K562 (cell line): ENCODE data around the gene MDK. TPM values are rescaled to one million over a fixed set of nuclear protein-coding genes. Genes with fewer than 3 reads are reported as not detected.

Experiments used
- ARNT ChIP-seq, 2 experiments: fragments of 450-650 bp; IDR thresholded peaks; 2 replicates each; pipeline ENCODE4 v1.6.1; 2016; ENCODE audit warnings: mild to moderate bottlenecking in 1 of 2
- CC2D1A ChIP-seq: fragments of 450-650 bp; IDR thresholded peaks from 2 replicates; pipeline ENCODE4 v1.6.1; 2017; ENCODE audit warnings: mild to moderate bottlenecking
- EP400 ChIP-seq: fragments of 450-650 bp; IDR thresholded peaks from 2 replicates; pipeline ENCODE4 v1.6.1; 2017; ENCODE audit warnings: antibody characterized with exemption, mild to moderate bottlenecking, moderate library complexity
- GATAD2A ChIP-seq: fragments of 450-650 bp; IDR thresholded peaks from 2 replicates; pipeline ENCODE4 v1.6.1; 2017
- HNRNPH1 ChIP-seq: fragments of 200-400 bp; formaldehyde crosslinking; optimal IDR thresholded peaks from 2 replicates; pipeline ENCODE3; 2017; ENCODE audit warnings: low read depth, mild to moderate bottlenecking, low read length, moderate library complexity
- NR2C1 ChIP-seq, 2 experiments: fragments of 450-650 bp; IDR thresholded peaks; 2 replicates each; pipeline ENCODE4 v1.6.1; 2017; ENCODE audit warnings: mild to moderate bottlenecking in 2 of 2, antibody characterized with exemption in 1 of 2, inconsistent platforms in 1 of 2, missing compliant biosample characterization in 1 of 2, missing genetic modification characterization in 1 of 2
- PURB ChIP-seq: sonication (generic); formaldehyde crosslinking; IDR thresholded peaks from 2 replicates; pipeline ENCODE4 v1.9.0; 2021; ENCODE audit warnings: low read depth, mild to moderate bottlenecking, missing genetic modification reagents
- RB1 ChIP-seq: fragments of 450-650 bp; IDR thresholded peaks from 2 replicates; pipeline ENCODE4 v1.6.1; 2017; ENCODE audit warnings: low read depth, mild to moderate bottlenecking
- RBBP5 ChIP-seq: fragments of 200-600 bp; sonication (generic); IDR thresholded peaks from 2 replicates; pipeline ENCODE4 v1.6.1; 2012; ENCODE audit warnings: borderline replicate concordance, mild to moderate bottlenecking, low read length, control low read depth, inconsistent platforms; ENCODE audit not compliant: insufficient read depth, poor library complexity, severe bottlenecking
- RBFOX2 ChIP-seq: fragments of 200-400 bp; formaldehyde crosslinking; IDR thresholded peaks from 2 replicates; pipeline ENCODE4 v1.6.1; 2017; ENCODE audit warnings: low read depth, mild to moderate bottlenecking, low read length, moderate library complexity
- REST ChIP-seq, 2 experiments: fragments of 450-650 bp; formaldehyde crosslinking in 1 of 2; IDR thresholded peaks; 2 replicates each; pipeline versions ENCODE4 v1.4.0 to v1.6.1; 2014 to 2020; ENCODE audit warnings: mild to moderate bottlenecking in 2 of 2, borderline replicate concordance in 1 of 2, low read depth in 1 of 2
- ZNF75A ChIP-seq: fragments of 450-650 bp; formaldehyde crosslinking; IDR thresholded peaks from 2 replicates; pipeline ENCODE4 v1.4.0; 2020; ENCODE audit warnings: mild to moderate bottlenecking
- polyA plus RNA-seq, 8 experiments: library from polyadenylated mRNA; depleted of rRNA in 4 of 8; stranded (reverse) in 5 of 8; unstranded in 3 of 8; fragments of >200 nt; fragmentation: Nextera tagmentation in 2 of 8; fragmentation: Illumina TruSeq in 1 of 8; extraction: Ambion mirVana in 2 of 8; extraction: Trizol in 1 of 8; gene quantifications; 2 replicates each; pipeline versions ENCODE4 v1.2.1 to v1.2.3, GENCODE V29; 2011 to 2014; ENCODE audit warnings: inconsistent platforms in 1 of 8, missing spikeins in 1 of 8
- total RNA-seq, 7 experiments: library from RNA; depleted of rRNA in 6 of 7; stranded (reverse); fragments of >200 nt in 6 of 7; fragmentation: Illumina TruSeq in 2 of 7; extraction: Trizol in 2 of 7; gene quantifications; 2 replicates each; pipeline versions ENCODE4 v1.2.1 to v1.2.3, GENCODE V29; 2011 to 2021; ENCODE audit warnings: low replicate concordance in 1 of 7
- TF ChIP-seq, protein P1 (sequence below): fragments of 200-800 bp; sonication (Bioruptor generic); IDR thresholded peaks from 2 replicates; pipeline ENCODE4 v1.6.1; 2016; ENCODE audit warnings: missing genetic modification characterization, missing compliant biosample characterization

MDK gene
- total and polyA plus RNA-seq, 9 of the 15 experiments (the other 6 are each of a cell fraction or from before 2014, with no cell fraction given): 20.7 to 700 (median 350) TPM

DNA sequence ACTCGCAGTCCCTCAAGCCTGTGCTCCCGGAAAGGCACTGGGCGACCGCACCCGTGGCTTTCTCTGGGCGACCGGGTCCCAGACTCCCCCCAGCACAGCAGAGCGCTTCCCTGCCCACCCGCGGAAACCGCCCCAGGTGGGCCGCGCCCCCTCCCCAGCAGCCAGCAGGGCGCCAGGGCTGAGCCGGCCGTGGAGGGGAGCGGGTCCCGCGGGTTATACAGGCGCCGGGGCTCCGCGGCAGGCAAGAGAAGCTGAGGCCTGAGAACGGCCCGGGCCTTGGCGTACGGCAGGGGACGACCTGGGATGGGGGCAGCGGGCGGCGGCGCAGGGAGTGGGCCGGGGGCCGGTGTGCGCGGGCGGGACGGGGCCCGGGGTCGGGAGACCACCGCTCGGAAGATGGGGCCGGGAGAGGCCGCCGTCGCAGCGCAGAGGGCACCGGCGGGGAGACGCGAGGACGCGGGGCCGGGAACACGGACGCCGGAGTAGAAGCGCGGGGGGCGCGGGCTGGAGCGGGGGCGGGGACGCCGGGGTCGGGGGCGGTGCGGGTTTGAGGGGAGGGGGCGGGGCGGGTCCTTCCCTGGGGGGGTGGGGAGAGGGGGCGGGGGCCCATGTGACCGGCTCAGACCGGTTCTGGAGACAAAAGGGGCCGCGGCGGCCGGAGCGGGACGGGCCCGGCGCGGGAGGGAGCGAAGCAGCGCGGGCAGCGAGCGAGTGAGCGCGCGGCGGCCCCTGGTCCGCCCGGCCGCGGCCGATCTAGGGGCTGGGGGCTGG, at the start of gene MDK (continued):
- TF ChIP-seq, protein P1, sequence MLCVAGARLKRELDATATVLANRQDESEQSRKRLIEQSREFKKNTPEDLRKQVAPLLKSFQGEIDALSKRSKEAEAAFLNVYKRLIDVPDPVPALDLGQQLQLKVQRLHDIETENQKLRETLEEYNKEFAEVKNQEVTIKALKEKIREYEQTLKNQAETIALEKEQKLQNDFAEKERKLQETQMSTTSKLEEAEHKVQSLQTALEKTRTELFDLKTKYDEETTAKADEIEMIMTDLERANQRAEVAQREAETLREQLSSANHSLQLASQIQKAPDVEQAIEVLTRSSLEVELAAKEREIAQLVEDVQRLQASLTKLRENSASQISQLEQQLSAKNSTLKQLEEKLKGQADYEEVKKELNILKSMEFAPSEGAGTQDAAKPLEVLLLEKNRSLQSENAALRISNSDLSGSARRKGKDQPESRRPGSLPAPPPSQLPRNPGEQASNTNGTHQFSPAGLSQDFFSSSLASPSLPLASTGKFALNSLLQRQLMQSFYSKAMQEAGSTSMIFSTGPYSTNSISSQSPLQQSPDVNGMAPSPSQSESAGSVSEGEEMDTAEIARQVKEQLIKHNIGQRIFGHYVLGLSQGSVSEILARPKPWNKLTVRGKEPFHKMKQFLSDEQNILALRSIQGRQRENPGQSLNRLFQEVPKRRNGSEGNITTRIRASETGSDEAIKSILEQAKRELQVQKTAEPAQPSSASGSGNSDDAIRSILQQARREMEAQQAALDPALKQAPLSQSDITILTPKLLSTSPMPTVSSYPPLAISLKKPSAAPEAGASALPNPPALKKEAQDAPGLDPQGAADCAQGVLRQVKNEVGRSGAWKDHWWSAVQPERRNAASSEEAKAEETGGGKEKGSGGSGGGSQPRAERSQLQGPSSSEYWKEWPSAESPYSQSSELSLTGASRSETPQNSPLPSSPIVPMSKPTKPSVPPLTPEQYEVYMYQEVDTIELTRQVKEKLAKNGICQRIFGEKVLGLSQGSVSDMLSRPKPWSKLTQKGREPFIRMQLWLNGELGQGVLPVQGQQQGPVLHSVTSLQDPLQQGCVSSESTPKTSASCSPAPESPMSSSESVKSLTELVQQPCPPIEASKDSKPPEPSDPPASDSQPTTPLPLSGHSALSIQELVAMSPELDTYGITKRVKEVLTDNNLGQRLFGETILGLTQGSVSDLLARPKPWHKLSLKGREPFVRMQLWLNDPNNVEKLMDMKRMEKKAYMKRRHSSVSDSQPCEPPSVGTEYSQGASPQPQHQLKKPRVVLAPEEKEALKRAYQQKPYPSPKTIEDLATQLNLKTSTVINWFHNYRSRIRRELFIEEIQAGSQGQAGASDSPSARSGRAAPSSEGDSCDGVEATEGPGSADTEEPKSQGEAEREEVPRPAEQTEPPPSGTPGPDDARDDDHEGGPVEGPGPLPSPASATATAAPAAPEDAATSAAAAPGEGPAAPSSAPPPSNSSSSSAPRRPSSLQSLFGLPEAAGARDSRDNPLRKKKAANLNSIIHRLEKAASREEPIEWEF (CRISPR knock-in tag): no peak
- TF ChIP-seq REST (IDR thresholded peaks at IDR 0.05; ENCODE audit: borderline replicate concordance): peak; percentile 36; the same call in 1 of the 2 replicates
- 0 out of 2 replicates have a peak, but pooled peaks have one; percentile 19 for TF ChIP-seq REST (CRISPR knock-in tag; IDR thresholded peaks at IDR 0.05; ENCODE audit: low read depth)
- TF ChIP-seq ARNT (IDR thresholded peaks at IDR 0.05): no peak
- TF ChIP-seq RBBP5: peak; percentile 70
- TF ChIP-seq EP400: no peak
- TF ChIP-seq NR2C1 (IDR thresholded peaks at IDR 0.05): no peak
- TF ChIP-seq NR2C1 (tag; IDR thresholded peaks at IDR 0.05): no peak
- no peak for TF ChIP-seq HNRNPH1
- TF ChIP-seq ZNF75A (CRISPR knock-in tag): no peak
- no peak for TF ChIP-seq CC2D1A
- peak; percentile 49 for TF ChIP-seq RBFOX2
- peak; percentile 40; the same call in 1 of the 2 replicates for TF ChIP-seq RB1
- TF ChIP-seq GATAD2A: 0 out of 2 replicates have a peak, but pooled peaks have one; percentile 37
- no peak for TF ChIP-seq PURB
